CD4-positive, CD25-positive, alpha-beta regulatory T cell (primary cell): Measurements from ENCODE around the gene TESK2. TPM values are rescaled to one million over a fixed set of nuclear protein-coding genes. Genes with fewer than 3 reads are reported as not detected.
"Not testable (repeated sequence)": the region's sequence is repeated elsewhere in the genome, so short reads cannot be mapped to it uniquely, and the experiment has no call there.

Experiments used
- ATAC-seq, 2 donors: fragments of 150-1000 bp; cut with Tn5 transposase; one replicate each; pipeline ENCODE4 v1.10.0; 2021; ENCODE audit warnings: low read depth in 2 of 2, moderate number of reproducible peaks in 2 of 2, moderate library complexity in 1 of 2
- DNase-seq, 3 donors: peaks; one replicate each; pipeline versions ENCODE4 v3.0.0 to v3.0.0-alpha.2; 2012 to 2022; ENCODE audit warnings: mixed read lengths in 1 of 3
- H3K27ac ChIP-seq: one replicate; pipeline ENCODE4 v1.7.0; 2013; ENCODE audit warnings: mild to moderate bottlenecking, low read length; ENCODE audit not compliant: insufficient read depth, poor library complexity, severe bottlenecking
- H3K27me3 ChIP-seq: one replicate; pipeline ENCODE4 v1.7.0; 2013; ENCODE audit warnings: low read length; ENCODE audit not compliant: control insufficient read depth, insufficient read depth
- H3K36me3 ChIP-seq: one replicate; pipeline ENCODE4 v1.7.0; 2013; ENCODE audit warnings: mild to moderate bottlenecking, low read length, moderate library complexity; ENCODE audit not compliant: control insufficient read depth, insufficient read depth
- H3K4me1 ChIP-seq: 2 replicates; pipeline ENCODE4 v1.7.0; 2013; ENCODE audit warnings: mild to moderate bottlenecking, low read length; ENCODE audit not compliant: insufficient read depth, control insufficient read depth, poor library complexity, severe bottlenecking
- H3K4me3 ChIP-seq: one replicate; pipeline ENCODE4 v1.7.0; 2013; ENCODE audit warnings: low read depth, mild to moderate bottlenecking, low read length, moderate library complexity
- H3K9me3 ChIP-seq, 2 experiments: 1 replicate in 1 of 2; 2 replicates in 1 of 2; pipeline ENCODE4 v1.7.0; 2013; ENCODE audit warnings: low read length in 2 of 2, mild to moderate bottlenecking in 1 of 2, moderate library complexity in 1 of 2; ENCODE audit not compliant: control insufficient read depth in 2 of 2
- H3K27ac Mint-ChIP-seq, 3 donors: one replicate each; pipeline ENCODE4 v1.8.0; 2020 to 2022; ENCODE audit warnings: mild to moderate bottlenecking in 3 of 3, mixed read lengths in 3 of 3, moderate library complexity in 2 of 3
- H3K27me3 Mint-ChIP-seq: one replicate; pipeline ENCODE4 v1.8.0; 2022; ENCODE audit warnings: mild to moderate bottlenecking, mixed read lengths
- H3K36me3 Mint-ChIP-seq: one replicate; pipeline ENCODE4 v1.8.0; 2020; ENCODE audit warnings: mixed read lengths
- H3K4me1 Mint-ChIP-seq, 4 donors: one replicate each; pipeline ENCODE4 v1.8.0; 2020 to 2022; ENCODE audit warnings: mixed read lengths in 4 of 4, mild to moderate bottlenecking in 1 of 4
- H3K4me3 Mint-ChIP-seq, 4 donors: one replicate each; pipeline ENCODE4 v1.8.0; 2020 to 2022; ENCODE audit warnings: mild to moderate bottlenecking in 4 of 4, mixed read lengths in 4 of 4, moderate library complexity in 3 of 4
- H3K9me3 Mint-ChIP-seq, 7 donors: one replicate each; pipeline ENCODE4 v1.8.0; 2020 to 2022; ENCODE audit warnings: mixed read lengths in 7 of 7, mild to moderate bottlenecking in 3 of 7, moderate library complexity in 2 of 7
- polyA plus RNA-seq, 4 donors: library from polyadenylated mRNA; unstranded; fragments of 300-500 nt; fragmentation: Illumina TruSeq; gene quantifications; one replicate each; pipeline ENCODE4 v1.2.3, GENCODE V29; 2021
- total RNA-seq: library from RNA; stranded (reverse); gene quantifications from one replicate; pipeline ENCODE4 v1.2.3, GENCODE V29; 2022

TESK2 gene
- total and polyA plus RNA-seq, 5 donors from 2014 or later, result 2.9 to 5.3 (median 3.7) TPM

- Histone ChIP-seq H3K9me3 (no peaks in the 10 kb centered on the region), H3K27me3 (no peaks in the 10 kb centered on the region), H3K27ac (no peak overlapping the region), H3K4me3 (no peak overlapping the region), H3K4me1 (no peaks in the 10 kb centered on the region), H3K36me3 (no peaks in the 10 kb centered on the region)
- ATAC-seq (no peak), DNase-seq (no peak)
- Mint-ChIP-seq H3K4me1 (no peaks in the 10 kb centered on the region), H3K36me3 (peaks cover 3% of the 10 kb centered on the region), H3K4me3 (no peak overlapping the region), H3K9me3 (no peaks in the 10 kb centered on the region), H3K27ac (no peak overlapping the region), H3K27me3 (no peaks in the 10 kb centered on the region)
These were observed 104.7 kb downstream of the TESK2 start for GRCh38 chr1:45386219-45386618.

GRCh38 chr1:45385302-45385701 is 105.7 kb downstream of the TESK2 start:
- Histone ChIP-seq H3K4me1 (no peaks in the 10 kb centered on the region), H3K27me3 (no peaks in the 10 kb centered on the region), H3K36me3 (no peaks in the 10 kb centered on the region), H3K9me3 (no peaks in the 10 kb centered on the region), H3K27ac (no peak overlapping the region), H3K4me3 (no peak overlapping the region)
- H3K4me1 Mint-ChIP-seq, result no peaks in the 10 kb centered on the region
- ATAC-seq, result no peak
- peaks cover 3% of the 10 kb centered on the region for H3K36me3 Mint-ChIP-seq
- no peak for DNase-seq
- no peaks in the 10 kb centered on the region for H3K27me3 Mint-ChIP-seq
- no peak overlapping the region for H3K4me3 Mint-ChIP-seq
- no peaks in the 10 kb centered on the region for H3K9me3 Mint-ChIP-seq
- H3K27ac Mint-ChIP-seq, result no peak overlapping the region

GRCh38 chr1:45384213-45384612 is 106.8 kb downstream of the TESK2 start:
- DNase-seq, H3K4me3 ChIP-seq, H3K4me3 Mint-ChIP-seq, H3K27ac ChIP-seq, H3K27me3 ChIP-seq, H3K27me3 Mint-ChIP-seq, H3K36me3 ChIP-seq, H3K4me1 Mint-ChIP-seq, ATAC-seq, H3K27ac Mint-ChIP-seq, H3K9me3 ChIP-seq, H3K4me1 ChIP-seq, H3K36me3 Mint-ChIP-seq, H3K9me3 Mint-ChIP-seq: not testable (repeated sequence)

- ATAC-seq (no peak), DNase-seq (no peak)
- no peak overlapping the region for H3K4me3 Mint-ChIP-seq
- no peaks in the 10 kb centered on the region for H3K27me3 Mint-ChIP-seq
- H3K27ac ChIP-seq, result no peak overlapping the region
- H3K4me3 ChIP-seq, result no peak overlapping the region
- no peaks in the 10 kb centered on the region for H3K9me3 ChIP-seq
- H3K27ac Mint-ChIP-seq, result no peak overlapping the region
- no peaks in the 10 kb centered on the region for H3K4me1 Mint-ChIP-seq
- H3K36me3 ChIP-seq, result no peaks in the 10 kb centered on the region
- no peaks in the 10 kb centered on the region for H3K9me3 Mint-ChIP-seq
- H3K4me1 ChIP-seq, result no peaks in the 10 kb centered on the region
- peaks cover 6% of the 10 kb centered on the region for H3K36me3 Mint-ChIP-seq
- no peaks in the 10 kb centered on the region for H3K27me3 ChIP-seq
These were observed 107.8 kb downstream of the TESK2 start for GRCh38 chr1:45383191-45383590.

GRCh38 chr1:45381243-45381642 is 109.7 kb downstream of the TESK2 start:
- Mint-ChIP-seq H3K27ac (peak overlapping the region in 1 of 3 donors; percentile 56), H3K4me1 (peaks cover 0 to 5% (median 1%) of the 10 kb centered on the region in 4 donors), H3K36me3 (peaks cover 6% of the 10 kb centered on the region), H3K4me3 (no peak overlapping the region), H3K9me3 (no peaks in the 10 kb centered on the region), H3K27me3 (no peaks in the 10 kb centered on the region)
- Histone ChIP-seq H3K4me3 (no peak overlapping the region), H3K4me1 (no peaks in the 10 kb centered on the region), H3K36me3 (no peaks in the 10 kb centered on the region), H3K9me3 (no peaks in the 10 kb centered on the region), H3K27ac (no peak overlapping the region), H3K27me3 (no peaks in the 10 kb centered on the region)
- DNase-seq (no peak), ATAC-seq (no peak)

DNA sequence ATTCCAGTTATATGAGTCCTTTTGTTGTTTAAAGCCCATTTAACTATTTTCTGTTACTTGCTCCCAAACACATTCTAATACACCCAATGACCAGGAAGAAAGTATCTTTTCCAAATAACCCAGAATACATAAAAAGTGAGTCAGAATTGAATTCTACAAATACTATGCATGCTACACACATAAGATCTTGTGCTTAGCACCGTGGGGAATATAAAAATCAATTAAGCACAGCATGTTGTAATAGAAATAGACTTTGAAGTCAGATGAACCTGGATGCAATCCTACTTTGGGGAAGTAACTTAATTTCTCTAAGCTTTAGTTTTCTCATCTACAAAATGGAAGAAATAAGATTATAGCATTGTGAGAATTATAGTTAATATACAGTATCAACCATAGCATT is 110.2 kb downstream of the TESK2 start:
- Mint-ChIP-seq H3K27me3 (no peaks in the 10 kb centered on the region), H3K9me3 (no peaks in the 10 kb centered on the region), H3K27ac (no peak overlapping the region), H3K4me1 (peaks cover 0 to 5% (median 1%) of the 10 kb centered on the region in 4 donors), H3K4me3 (no peak overlapping the region), H3K36me3 (peaks cover 6% of the 10 kb centered on the region)
- ATAC-seq, result no peak
- Histone ChIP-seq H3K4me3 (no peak overlapping the region), H3K9me3 (no peaks in the 10 kb centered on the region), H3K27ac (no peak overlapping the region), H3K4me1 (no peaks in the 10 kb centered on the region), H3K36me3 (no peaks in the 10 kb centered on the region), H3K27me3 (no peaks in the 10 kb centered on the region)
- DNase-seq, result no peak

DNA sequence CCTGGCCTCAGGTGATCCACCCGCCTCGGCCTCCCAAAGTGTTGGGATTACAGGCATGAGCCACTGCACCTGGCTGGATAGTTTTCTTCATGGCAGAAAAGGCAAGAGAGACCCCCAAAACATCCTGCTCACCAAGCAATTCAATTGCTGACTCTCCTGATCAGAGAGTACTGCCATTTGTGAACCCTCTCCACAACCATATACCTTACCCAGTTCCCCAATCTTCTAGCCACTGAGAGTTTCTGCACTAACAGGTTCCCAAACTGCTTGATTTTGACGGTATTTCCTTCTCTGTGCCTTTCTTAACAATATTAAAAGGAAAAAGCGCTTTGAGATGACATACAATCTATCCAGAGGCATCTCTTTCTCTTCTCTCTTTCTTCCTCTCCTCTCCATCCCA is 110.8 kb downstream of the TESK2 start:
- no peaks in the 10 kb centered on the region for H3K27me3 ChIP-seq
- H3K4me1 Mint-ChIP-seq, result peaks cover 2 to 5% (median 3%) of the 10 kb centered on the region in 4 donors
- H3K36me3 Mint-ChIP-seq, result peaks cover 6% of the 10 kb centered on the region
- no peaks in the 10 kb centered on the region for H3K36me3 ChIP-seq
- ATAC-seq (no peak), DNase-seq (no peak)
- H3K4me1 ChIP-seq, result no peaks in the 10 kb centered on the region
- H3K27ac ChIP-seq, result no peak overlapping the region
- no peak overlapping the region for H3K4me3 Mint-ChIP-seq
- H3K9me3 ChIP-seq, result no peaks in the 10 kb centered on the region
- peaks cover 0 to 1% (median 0%) of the 10 kb centered on the region in 7 donors for H3K9me3 Mint-ChIP-seq
- no peaks in the 10 kb centered on the region for H3K27me3 Mint-ChIP-seq
- no peak overlapping the region for H3K27ac Mint-ChIP-seq
- no peak overlapping the region for H3K4me3 ChIP-seq

GRCh38 chr1:45379524-45379923 is 111.4 kb downstream of the TESK2 start:
- no peaks in the 10 kb centered on the region for H3K9me3 ChIP-seq
- no peaks in the 10 kb centered on the region for H3K36me3 ChIP-seq
- ATAC-seq, result no peak
- no peak overlapping the region for H3K27ac Mint-ChIP-seq
- H3K36me3 Mint-ChIP-seq, result peaks cover 6% of the 10 kb centered on the region
- no peak overlapping the region for H3K4me3 ChIP-seq
- H3K27ac ChIP-seq, result no peak overlapping the region
- peaks cover 5 to 9% (median 6%) of the 10 kb centered on the region in 4 donors for H3K4me1 Mint-ChIP-seq
- H3K9me3 Mint-ChIP-seq, result peaks cover 0 to 1% (median 0%) of the 10 kb centered on the region in 7 donors
- H3K27me3 Mint-ChIP-seq, result no peaks in the 10 kb centered on the region
- DNase-seq, result no peak
- H3K4me1 ChIP-seq, result no peaks in the 10 kb centered on the region
- H3K27me3 ChIP-seq, result no peaks in the 10 kb centered on the region
- no peak overlapping the region for H3K4me3 Mint-ChIP-seq
